Esophagus muscularis mucosa (tissue), 4 donors: Measurements from ENCODE around the gene CHAD. TPM values are rescaled to one million over a fixed set of nuclear protein-coding genes. Genes with fewer than 3 reads are reported as not detected.

Source experiments
- DNase-seq: peaks from one replicate; pipeline ENCODE4 v3.0.0-alpha.2; 2017; ENCODE audit errors: extremely low spot score
- H3K27ac ChIP-seq, 4 donors: fragments of 200-600 bp; sonication (generic); replicated peaks in 1 of 4; 1 replicate in 3 of 4; 2 replicates in 1 of 4; pipeline ENCODE4 v1.5.1; 2016 to 2019; ENCODE audit warnings: mild to moderate bottlenecking in 1 of 4
- H3K27me3 ChIP-seq, 4 donors: fragments of 200-600 bp; sonication (generic); one replicate each; pipeline versions ENCODE4 v1.5.1 to v1.6.0; 2016 to 2019
- H3K36me3 ChIP-seq, 4 donors: fragments of 200-600 bp; sonication (generic); one replicate each; pipeline ENCODE4 v1.5.1; 2016 to 2019
- H3K4me1 ChIP-seq, 4 donors: fragments of 200-600 bp; sonication (generic); one replicate each; pipeline ENCODE4 v1.5.1; 2016 to 2019
- H3K4me3 ChIP-seq, 4 donors: fragments of 200-600 bp; sonication (generic); 1 replicate in 2 of 4; 2 replicates in 2 of 4; pipeline ENCODE4 v1.5.1; 2016 to 2019; ENCODE audit warnings: mild to moderate bottlenecking in 4 of 4, moderate library complexity in 1 of 4
- H3K9me3 ChIP-seq, 4 donors: fragments of 200-600 bp; sonication (generic); 1 replicate in 3 of 4; 2 replicates in 1 of 4; pipeline ENCODE4 v1.5.1; 2016 to 2019
- CTCF ChIP-seq, 3 experiments: fragments of 200-600 bp in 2 of 3; fragments of 450-650 bp in 1 of 3; sonication (generic) in 2 of 3; IDR thresholded peaks; one replicate each; pipeline ENCODE4 v1.5.1; 2017 to 2019; ENCODE audit warnings: antibody characterized with exemption in 3 of 3, mild to moderate bottlenecking in 2 of 3, moderate library complexity in 1 of 3
- EP300 ChIP-seq: sonication (generic); formaldehyde crosslinking; IDR thresholded peaks from one replicate; pipeline ENCODE4 v1.6.1; 2017; ENCODE audit warnings: antibody characterized with exemption
- POLR2A ChIP-seq: fragments of 450-650 bp; IDR thresholded peaks from one replicate; pipeline ENCODE4 v1.6.1; 2017; ENCODE audit warnings: antibody characterized with exemption, moderate library complexity, mild to moderate bottlenecking, low read depth
- POLR2AphosphoS5 ChIP-seq, 2 donors: sonication (generic); formaldehyde crosslinking; IDR thresholded peaks; one replicate each; pipeline ENCODE4 v1.6.1; 2017; ENCODE audit warnings: antibody characterized with exemption in 2 of 2
- WGBS: methylation state at CpG from one replicate; pipeline ENCODE4 v1.1.5; 2018; 5-methylcytosine and 5-hydroxymethylcytosine counted together
- intact Hi-C: fragments of 100-400 bp; cut with DNase I; formaldehyde crosslinking; loops from one replicate; pipeline ENCODE4 v1.15.1; 2023
- total RNA-seq, 4 donors: library from RNA; depleted of rRNA; stranded (reverse); fragments of >200 nt; gene quantifications; one replicate each; pipeline versions ENCODE4 v1.1.0 to v1.2.1, GENCODE V29; 2016

Gene CHAD
- total RNA-seq, 4 donors from 2014 or later: not detected

GRCh38 chr17:50498021-50498874, 29.6 kb upstream of the CHAD start:
- intact Hi-C loops: no loop called here
- WGBS: 87% methylated on average over 7 of the region's 7 CpGs
- DNase-seq: no peak
- Histone ChIP-seq H3K4me3 (no peak overlapping the region), H3K9me3 (no peaks in the 10 kb centered on the region), H3K36me3 (no peaks in the 10 kb centered on the region), H3K27ac (no peak overlapping the region), H3K4me1 (no peaks in the 10 kb centered on the region), H3K27me3 (no peaks in the 10 kb centered on the region)
- no peak for TF ChIP-seq POLR2AphosphoS5 (IDR thresholded peaks at IDR 0.05)
- no peak for TF ChIP-seq CTCF (IDR thresholded peaks at IDR 0.05)
- TF ChIP-seq EP300: no peak
- TF ChIP-seq POLR2A: no peak

- intact Hi-C loops: no loop called here
- Histone ChIP-seq H3K4me1 (no peaks in the 10 kb centered on the region), H3K9me3 (no peaks in the 10 kb centered on the region), H3K36me3 (no peaks in the 10 kb centered on the region), H3K27ac (no peak overlapping the region), H3K27me3 (no peaks in the 10 kb centered on the region), H3K4me3 (no peak overlapping the region)
- 93% methylated on average over 8 of the region's 8 CpGs for WGBS
- no peak for DNase-seq
- TF ChIP-seq POLR2AphosphoS5 (IDR thresholded peaks at IDR 0.05) (no peak), CTCF (IDR thresholded peaks at IDR 0.05) (no peak)
These were observed 27.2 kb upstream of the CHAD start for GRCh38 chr17:50495918-50496317.

GRCh38 chr17:50495217-50495823, 26.6 kb upstream of the CHAD start:
- H3K9me3 ChIP-seq: no peaks in the 10 kb centered on the region
- 95% methylated on average over 8 of the region's 8 CpGs for WGBS
- intact Hi-C loops: no loop called here
- no peak overlapping the region for H3K27ac ChIP-seq
- no peaks in the 10 kb centered on the region for H3K4me1 ChIP-seq
- no peaks in the 10 kb centered on the region for H3K36me3 ChIP-seq
- H3K27me3 ChIP-seq: no peaks in the 10 kb centered on the region
- H3K4me3 ChIP-seq: no peak overlapping the region
- no peak for DNase-seq
- TF ChIP-seq POLR2AphosphoS5 (IDR thresholded peaks at IDR 0.05) (no peak), POLR2A (no peak), CTCF (IDR thresholded peaks at IDR 0.05) (no peak), EP300 (no peak)

- H3K4me1 ChIP-seq: no peaks in the 10 kb centered on the region
- TF ChIP-seq POLR2AphosphoS5 (IDR thresholded peaks at IDR 0.05) (no peak), CTCF (IDR thresholded peaks at IDR 0.05) (no peak), POLR2A (no peak)
- H3K27ac ChIP-seq: no peak overlapping the region
- WGBS: 46% methylated on average over 3 of the region's 3 CpGs
- H3K36me3 ChIP-seq: no peaks in the 10 kb centered on the region
- intact Hi-C loops: no loop called here
- H3K27me3 ChIP-seq: no peaks in the 10 kb centered on the region
- no peak for DNase-seq
- H3K4me3 ChIP-seq: no peak overlapping the region
- H3K9me3 ChIP-seq: no peaks in the 10 kb centered on the region
These were observed 25.1 kb upstream of the CHAD start for GRCh38 chr17:50493744-50494143.
